Upper lobe of left lung (tissue), 6 donors: ENCODE measurements around the gene TCF7. TPM values are rescaled to one million over a fixed set of nuclear protein-coding genes. Genes with fewer than 3 reads are reported as not detected.
A peak's percentile ranks its signal among the peaks of the same experiment; 100 is the strongest.

ENCODE experiments used
- ATAC-seq, 2 donors: fragments of 200-7000 bp; cut with Tn5 transposase; one replicate each; pipeline ENCODE4 v1.9.1; 2022; ENCODE audit warnings: mild to moderate bottlenecking in 2 of 2, moderate library complexity in 2 of 2; ENCODE audit not compliant: low FRiP score in 2 of 2
- DNase-seq, 2 donors: peaks; one replicate each; pipeline ENCODE4 v3.0.0-alpha.2; 2019 to 2020
- H3K27ac ChIP-seq, 4 donors: fragments of 200-600 bp; sonication (generic); one replicate each; pipeline ENCODE4 v1.5.1; 2016 to 2019
- H3K27me3 ChIP-seq, 4 donors: fragments of 200-600 bp; sonication (generic); one replicate each; pipeline ENCODE4 v1.5.1; 2017 to 2019
- H3K36me3 ChIP-seq, 4 donors: fragments of 200-600 bp; sonication (generic); one replicate each; pipeline ENCODE4 v1.5.1; 2016 to 2019
- H3K4me1 ChIP-seq, 4 donors: fragments of 200-600 bp; sonication (generic); one replicate each; pipeline ENCODE4 v1.5.1; 2018 to 2019
- H3K4me3 ChIP-seq, 4 donors: fragments of 200-600 bp; sonication (generic); one replicate each; pipeline ENCODE4 v1.5.1; 2017 to 2019; ENCODE audit warnings: mild to moderate bottlenecking in 2 of 4, moderate library complexity in 1 of 4
- H3K9me3 ChIP-seq, 4 donors: fragments of 200-600 bp; sonication (generic); one replicate each; pipeline ENCODE4 v1.5.1; 2018 to 2019
- EP300 ChIP-seq, 4 donors: sonication (generic); formaldehyde crosslinking; IDR thresholded peaks; one replicate each; pipeline ENCODE4 v1.5.1; 2017; ENCODE audit warnings: antibody characterized with exemption in 4 of 4, control low read depth in 2 of 4
- POLR2A ChIP-seq, 4 donors: fragments of 450-650 bp; IDR thresholded peaks; one replicate each; pipeline ENCODE4 v1.5.1; 2016 to 2017; ENCODE audit warnings: antibody characterized with exemption in 4 of 4, mild to moderate bottlenecking in 2 of 4
- POLR2AphosphoS5 ChIP-seq, 2 donors: sonication (generic); formaldehyde crosslinking; IDR thresholded peaks; one replicate each; pipeline ENCODE4 v1.5.1; 2017; ENCODE audit warnings: antibody characterized with exemption in 2 of 2
- WGBS, 2 donors: methylation state at CpG; one replicate each; pipeline ENCODE4 v1.1.5; 2017 to 2018; 5-methylcytosine and 5-hydroxymethylcytosine counted together
- total RNA-seq, 6 donors: library from RNA; depleted of rRNA in 4 of 6; stranded (reverse); fragments of >200 nt in 4 of 6; gene quantifications; one replicate each; pipeline versions ENCODE4 v1.1.0 to v1.2.1, GENCODE V29; 2016 to 2021
- TF ChIP-seq, protein P1 (sequence below), 6 experiments: fragments of 450-650 bp in 4 of 6; fragments of 200-600 bp in 2 of 6; sonication (generic) in 2 of 6; IDR thresholded peaks; one replicate each; pipeline ENCODE4 v1.5.1; 2016 to 2019; ENCODE audit warnings: antibody characterized with exemption in 6 of 6
- donor health status: DM: no; HTN: no; CAD: no; lungs with moderate emphysema.
- donor health status: DM: no; HTN: yes; CAD: no; lungs with severe emphysema.

Gene TCF7
- total RNA-seq, 6 donors from 2014 or later, result 3.5 to 7.4 (median 5.8) TPM

DNA sequence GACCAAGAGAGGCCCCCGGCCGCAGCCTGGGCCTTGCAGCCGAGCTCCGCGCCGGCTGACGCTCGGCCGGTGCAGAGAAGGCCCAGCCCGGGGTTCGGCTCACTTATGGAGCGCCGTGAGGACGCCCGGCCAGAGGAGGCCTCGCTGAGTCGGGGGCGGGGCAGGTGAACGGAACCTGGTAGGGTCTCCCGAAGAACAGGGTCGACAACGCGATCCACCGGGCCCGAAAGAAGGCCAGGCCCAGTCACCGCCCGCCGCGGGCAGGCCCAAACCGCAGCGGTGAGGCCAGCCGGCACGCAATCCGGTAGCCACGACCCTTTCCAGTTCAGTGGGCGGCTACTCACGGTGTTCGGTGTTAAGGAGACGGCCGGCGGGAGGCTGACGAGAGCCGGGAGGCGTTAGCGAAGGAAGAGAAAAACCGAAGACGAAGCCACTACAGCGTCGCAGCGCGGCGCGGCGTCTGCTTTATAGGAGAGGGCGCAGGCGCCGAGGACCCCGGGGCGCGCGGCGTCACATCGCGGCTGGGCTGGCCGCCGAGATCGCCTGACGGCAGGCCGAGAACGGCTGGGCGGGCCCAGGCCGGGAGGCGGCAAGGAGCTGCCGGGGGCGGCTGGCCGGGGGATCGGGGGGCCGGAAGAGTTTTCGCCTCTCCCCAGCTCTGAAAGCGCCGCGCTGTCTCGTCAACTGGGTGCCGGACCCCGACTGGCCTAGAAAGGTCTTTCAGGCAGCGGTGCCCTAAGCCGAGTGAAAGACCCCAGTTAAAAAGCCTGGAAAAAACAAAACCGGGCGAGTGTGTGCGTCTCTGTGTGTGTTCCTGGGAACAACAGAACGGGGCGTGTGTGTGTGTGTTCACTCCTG, 62.3 kb downstream of the TCF7 start, which contains the start of gene SKP1:
Gene SKP1, minus strand, starts transcription at position 440 of the 858 bp plus-strand sequence. CDS start 2,928 bp downstream, outside the sequence.
- ATAC-seq, result peak; percentile 93 to 96
- peak within 1 kb of the TSS; percentile 96 to 100 (median 98) for H3K27ac ChIP-seq
- peak; percentile 43 to 99 (median 95) for TF ChIP-seq POLR2A (IDR thresholded peaks at IDR 0.05)
- TF ChIP-seq EP300 (IDR thresholded peaks at IDR 0.05), result peak in 1 of 4 donors; percentile 73
- TF ChIP-seq, protein P1, sequence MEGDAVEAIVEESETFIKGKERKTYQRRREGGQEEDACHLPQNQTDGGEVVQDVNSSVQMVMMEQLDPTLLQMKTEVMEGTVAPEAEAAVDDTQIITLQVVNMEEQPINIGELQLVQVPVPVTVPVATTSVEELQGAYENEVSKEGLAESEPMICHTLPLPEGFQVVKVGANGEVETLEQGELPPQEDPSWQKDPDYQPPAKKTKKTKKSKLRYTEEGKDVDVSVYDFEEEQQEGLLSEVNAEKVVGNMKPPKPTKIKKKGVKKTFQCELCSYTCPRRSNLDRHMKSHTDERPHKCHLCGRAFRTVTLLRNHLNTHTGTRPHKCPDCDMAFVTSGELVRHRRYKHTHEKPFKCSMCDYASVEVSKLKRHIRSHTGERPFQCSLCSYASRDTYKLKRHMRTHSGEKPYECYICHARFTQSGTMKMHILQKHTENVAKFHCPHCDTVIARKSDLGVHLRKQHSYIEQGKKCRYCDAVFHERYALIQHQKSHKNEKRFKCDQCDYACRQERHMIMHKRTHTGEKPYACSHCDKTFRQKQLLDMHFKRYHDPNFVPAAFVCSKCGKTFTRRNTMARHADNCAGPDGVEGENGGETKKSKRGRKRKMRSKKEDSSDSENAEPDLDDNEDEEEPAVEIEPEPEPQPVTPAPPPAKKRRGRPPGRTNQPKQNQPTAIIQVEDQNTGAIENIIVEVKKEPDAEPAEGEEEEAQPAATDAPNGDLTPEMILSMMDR (IDR thresholded peaks at IDR 0.05), result peak in 1 of 6 experiments; percentile 20
- peak; percentile 99 to 100 for TF ChIP-seq POLR2AphosphoS5 (IDR thresholded peaks at IDR 0.05)
- peak within 1 kb of the TSS; percentile 59 to 92 (median 75) for H3K4me3 ChIP-seq
- H3K4me1 ChIP-seq, result peaks cover 24 to 34% (median 28%) of the 10 kb centered on the region in 4 donors
- 0 to 1% methylated on average over 18 to 46 of the region's 92 CpGs for WGBS, 2 donors
- H3K27me3 ChIP-seq, result no peaks in the 10 kb centered on the region
- no peaks in the 10 kb centered on the region for H3K9me3 ChIP-seq
- H3K36me3 ChIP-seq, result peaks cover 9 to 19% (median 13%) of the 10 kb centered on the region in 4 donors
- DNase-seq, result peak; percentile 77 to 98

DNA sequence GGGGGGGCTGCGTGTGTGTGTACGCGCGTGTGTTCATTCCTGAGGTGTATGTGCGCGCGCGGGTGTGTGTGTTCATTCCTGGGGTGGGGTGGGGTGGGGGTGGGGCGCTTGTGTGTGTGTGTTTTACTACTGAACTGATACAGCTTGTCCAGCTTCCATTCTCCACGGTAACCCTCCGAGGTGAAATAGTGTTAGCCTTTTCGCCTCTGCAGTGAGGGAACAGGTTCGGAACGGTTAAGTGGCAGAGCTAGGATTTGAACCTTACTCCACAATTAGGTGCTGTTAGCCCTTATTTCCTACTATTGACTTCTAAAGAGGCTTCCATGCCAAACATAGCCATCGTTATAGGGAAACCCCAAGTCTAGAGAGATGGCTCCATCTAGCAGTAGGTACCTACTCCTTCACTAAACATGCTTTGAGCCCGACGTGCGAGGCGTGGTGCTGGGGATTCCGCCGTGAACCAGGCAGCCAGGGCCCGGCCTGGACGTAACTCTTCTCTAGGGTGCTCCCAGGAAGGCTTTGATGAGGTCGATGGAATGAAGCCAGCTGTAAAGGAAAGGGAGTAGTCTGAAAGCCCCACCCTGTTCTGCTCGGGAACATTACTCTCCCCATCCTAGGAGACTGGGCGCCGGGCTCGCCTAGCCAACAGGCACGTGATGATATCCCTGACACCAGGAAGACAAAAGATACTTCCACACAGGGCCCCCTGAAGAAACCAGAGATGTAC, 63.1 kb downstream of the TCF7 start:
- Histone ChIP-seq H3K4me1 (peaks cover 24 to 34% (median 28%) of the 10 kb centered on the region in 4 donors), H3K9me3 (no peaks in the 10 kb centered on the region), H3K36me3 (peaks cover 4 to 11% (median 6%) of the 10 kb centered on the region in 4 donors), H3K27ac (peak overlapping the region; percentile 96 to 100 (median 98)), H3K4me3 (peak overlapping the region; percentile 27 to 92 (median 69)), H3K27me3 (no peaks in the 10 kb centered on the region)
- ATAC-seq, result peak; percentile 30 to 67
- peak; percentile 50 to 73 for DNase-seq
- 25 to 35% methylated on average over 20 to 29 of the region's 29 CpGs for WGBS, 2 donors
- peak; percentile 5 to 30 for TF ChIP-seq POLR2AphosphoS5 (IDR thresholded peaks at IDR 0.05)
- no peak for TF ChIP-seq POLR2A (IDR thresholded peaks at IDR 0.05)

GRCh38 chr5:134178096-134178419, 63.6 kb downstream of the TCF7 start:
- Histone ChIP-seq H3K36me3 (peaks cover 3 to 5% (median 4%) of the 10 kb centered on the region in 4 donors), H3K27ac (peak overlapping the region in 2 of 4 donors; percentile 99 to 100), H3K27me3 (no peaks in the 10 kb centered on the region), H3K4me3 (peak overlapping the region in 1 of 4 donors; percentile 79), H3K4me1 (peaks cover 24 to 34% (median 28%) of the 10 kb centered on the region in 4 donors), H3K9me3 (no peaks in the 10 kb centered on the region)
- no peak for DNase-seq
- 79 to 91% methylated on average over 3 of the region's 3 CpGs for WGBS, 2 donors
- ATAC-seq, result no peak
- TF ChIP-seq, protein P1 (IDR thresholded peaks at IDR 0.05), result no peak
- TF ChIP-seq EP300 (IDR thresholded peaks at IDR 0.05) (no peak), POLR2AphosphoS5 (IDR thresholded peaks at IDR 0.05) (no peak), POLR2A (IDR thresholded peaks at IDR 0.05) (no peak)

- no peak for ATAC-seq
These were observed 69.0 kb downstream of the TCF7 start for GRCh38 chr5:134183481-134183880.

More at GRCh38 chr5:134183481-134183880, 69.0 kb downstream of the TCF7 start:
- Histone ChIP-seq H3K36me3 (no peaks in the 10 kb centered on the region), H3K27me3 (no peaks in the 10 kb centered on the region), H3K4me3 (no peak overlapping the region), H3K9me3 (no peaks in the 10 kb centered on the region), H3K4me1 (no peaks in the 10 kb centered on the region), H3K27ac (no peak overlapping the region)
- no peak for TF ChIP-seq POLR2AphosphoS5 (IDR thresholded peaks at IDR 0.05)
- TF ChIP-seq, protein P1 (IDR thresholded peaks at IDR 0.05), result no peak
- no peak for TF ChIP-seq POLR2A (IDR thresholded peaks at IDR 0.05)
- no peak for TF ChIP-seq EP300 (IDR thresholded peaks at IDR 0.05)
- no peak for DNase-seq
